ENCODE measurements around the gene SPAG17. TPM values are rescaled to one million over a fixed set of nuclear protein-coding genes. Genes with fewer than 3 reads are reported as not detected.

Gene SPAG17
- polyA plus RNA-seq, 3 donors = 0.09 to 0.24 TPM; not detected in 1

GRCh38 chr1:118039170-118039569, 145.9 kb downstream of the SPAG17 start:
- WGBS, 3 donors = 43 to 56% (median 43%) methylated on average over 3 of the region's 3 CpGs
- no peak overlapping the region for H3K27ac ChIP-seq (ENCODE audit: low read depth, low read length)

- WGBS, 3 donors = 79 to 90% (median 79%) methylated on average over 1 of the region's 1 CpG
- no peak overlapping the region for H3K27ac ChIP-seq (ENCODE audit: low read depth, low read length)
These were observed 152.1 kb downstream of the SPAG17 start for GRCh38 chr1:118032883-118033282.

- H3K27ac ChIP-seq (ENCODE audit: low read depth, low read length) = no peak overlapping the region
- WGBS, 3 donors = 23 to 38% (median 31%) methylated on average over 1 of the region's 1 CpG
These were observed 156.8 kb downstream of the SPAG17 start for GRCh38 chr1:118028267-118028666.

GRCh38 chr1:118023199-118023598, 161.8 kb downstream of the SPAG17 start:
- no peak overlapping the region for H3K27ac ChIP-seq (ENCODE audit: low read depth, low read length)
- WGBS, 3 donors = 64 to 77% (median 69%) methylated on average over 3 of the region's 3 CpGs

GRCh38 chr1:118021668-118022067, 163.4 kb downstream of the SPAG17 start:
- H3K27ac ChIP-seq (ENCODE audit: low read depth, low read length) = no peak overlapping the region
- 57 to 68% (median 61%) methylated on average over 1 of the region's 1 CpG for WGBS, 3 donors

- no peak overlapping the region for H3K27ac ChIP-seq (ENCODE audit: low read depth, low read length)
- 25 to 71% (median 68%) methylated on average over 1 of the region's 1 CpG for WGBS, 3 donors
These were observed 167.0 kb downstream of the SPAG17 start for GRCh38 chr1:118018060-118018459.

- H3K27ac ChIP-seq (ENCODE audit: low read depth, low read length) = no peak overlapping the region
These were observed 171.1 kb downstream of the SPAG17 start for GRCh38 chr1:118013938-118014337.

GRCh38 chr1:118013336-118013735, 171.7 kb downstream of the SPAG17 start:
- 78 to 94% (median 83%) methylated on average over 6 of the region's 6 CpGs for WGBS, 3 donors
- H3K27ac ChIP-seq (ENCODE audit: low read depth, low read length) = no peak overlapping the region

- WGBS, 3 donors = 93 to 97% (median 95%) methylated on average over 6 of the region's 6 CpGs
- H3K27ac ChIP-seq (ENCODE audit: low read depth, low read length) = no peak overlapping the region
These were observed 172.4 kb downstream of the SPAG17 start for GRCh38 chr1:118012515-118013124.

- no peak overlapping the region for H3K27ac ChIP-seq (ENCODE audit: low read depth, low read length)
- WGBS, 3 donors = 79 to 97% (median 95%) methylated on average over 7 of the region's 7 CpGs
These were observed 177.0 kb downstream of the SPAG17 start for GRCh38 chr1:118008011-118008410.

- 74 to 82% (median 79%) methylated on average over 2 of the region's 2 CpGs for WGBS, 3 donors
- no peak overlapping the region for H3K27ac ChIP-seq (ENCODE audit: low read depth, low read length)
These were observed 177.6 kb downstream of the SPAG17 start for GRCh38 chr1:118007391-118007790.

GRCh38 chr1:118004312-118004711, 180.7 kb downstream of the SPAG17 start:
- H3K27ac ChIP-seq (ENCODE audit: low read depth, low read length) = no peak overlapping the region
- WGBS, 3 donors = 71 to 75% (median 72%) methylated on average over 5 of the region's 5 CpGs

GRCh38 chr1:117985973-117986372, 199.1 kb downstream of the SPAG17 start:
- H3K27ac ChIP-seq (ENCODE audit: low read depth, low read length) = no peak overlapping the region
- WGBS, 3 donors = 66 to 88% (median 67%) methylated on average over 3 of the region's 3 CpGs

GRCh38 chr1:117985239-117985638, 199.8 kb downstream of the SPAG17 start:
- 63 to 81% (median 72%) methylated on average over 1 of the region's 1 CpG for WGBS, 3 donors
- H3K27ac ChIP-seq (ENCODE audit: low read depth, low read length) = no peak overlapping the region

GRCh38 chr1:117981455-117982192, 203.4 kb downstream of the SPAG17 start:
- WGBS, 3 donors = 80 to 89% (median 86%) methylated on average over 5 of the region's 5 CpGs
- no peak overlapping the region for H3K27ac ChIP-seq (ENCODE audit: low read depth, low read length)

- 63 to 82% (median 77%) methylated on average over 3 of the region's 3 CpGs for WGBS, 3 donors
These were observed 208.6 kb downstream of the SPAG17 start for GRCh38 chr1:117976381-117976780.

GRCh38 chr1:117971777-117972176, 213.3 kb downstream of the SPAG17 start:
- no peak overlapping the region for H3K27ac ChIP-seq (ENCODE audit: low read depth, low read length)

More at GRCh38 chr1:117976381-117976780, 208.6 kb downstream of the SPAG17 start:
- no peak overlapping the region for H3K27ac ChIP-seq (ENCODE audit: low read depth, low read length)

- WGBS, 3 donors = 73 to 88% (median 79%) methylated on average over 9 of the region's 9 CpGs
- no peak overlapping the region for H3K27ac ChIP-seq (ENCODE audit: low read depth, low read length)
These were observed 214.8 kb downstream of the SPAG17 start for GRCh38 chr1:117970252-117970651.

GRCh38 chr1:117967881-117968280, 217.1 kb downstream of the SPAG17 start:
- WGBS, 3 donors = 0 to 12% (median 0%) methylated on average over 1 of the region's 1 CpG
- H3K27ac ChIP-seq (ENCODE audit: low read depth, low read length) = no peak overlapping the region

GRCh38 chr1:117967477-117967876, 217.6 kb downstream of the SPAG17 start:
- WGBS, 3 donors = 51 to 54% (median 53%) methylated on average over 4 of the region's 4 CpGs
- H3K27ac ChIP-seq (ENCODE audit: low read depth, low read length) = no peak overlapping the region

All from adipose tissue (tissue), 3 donors.